Kidney epithelial cell (primary cell): Measurements from ENCODE around the gene FAM193B. TPM values are rescaled to one million over a fixed set of nuclear protein-coding genes. Genes with fewer than 3 reads are reported as not detected.

Source experiments
- DNase-seq: peaks from one replicate; pipeline ENCODE4 v3.0.0-alpha.2; 2010; ENCODE audit warnings: low read depth
- H3K27me3 ChIP-seq: 2 replicates; pipeline ENCODE4 v1.6.0; 2011; ENCODE audit warnings: low read length; ENCODE audit not compliant: control insufficient read depth, insufficient read depth
- H3K36me3 ChIP-seq: 2 replicates; pipeline ENCODE4 v1.5.1; 2011; ENCODE audit warnings: low read length; ENCODE audit not compliant: control insufficient read depth, insufficient read depth
- H3K4me3 ChIP-seq: 2 replicates; pipeline ENCODE4 v1.5.1; 2011; ENCODE audit warnings: low read depth, mild to moderate bottlenecking, control low read depth, low read length
- total RNA-seq: library from RNA; depleted of rRNA; stranded (reverse); fragments of >200 nt; gene quantifications from 2 replicates; pipeline ENCODE4 v1.2.3, GENCODE V29; 2015
- TF ChIP-seq, protein P1 (sequence below): IDR thresholded peaks from 2 replicates; pipeline ENCODE4 v1.5.1; 2011; ENCODE audit warnings: mild to moderate bottlenecking, moderate library complexity, low read length, control low read depth, inconsistent platforms; ENCODE audit not compliant: insufficient read depth, poor library complexity, severe bottlenecking

The FAM193B gene
- total RNA-seq, 1 donor from 2014 or later = 29.5 TPM

DNA sequence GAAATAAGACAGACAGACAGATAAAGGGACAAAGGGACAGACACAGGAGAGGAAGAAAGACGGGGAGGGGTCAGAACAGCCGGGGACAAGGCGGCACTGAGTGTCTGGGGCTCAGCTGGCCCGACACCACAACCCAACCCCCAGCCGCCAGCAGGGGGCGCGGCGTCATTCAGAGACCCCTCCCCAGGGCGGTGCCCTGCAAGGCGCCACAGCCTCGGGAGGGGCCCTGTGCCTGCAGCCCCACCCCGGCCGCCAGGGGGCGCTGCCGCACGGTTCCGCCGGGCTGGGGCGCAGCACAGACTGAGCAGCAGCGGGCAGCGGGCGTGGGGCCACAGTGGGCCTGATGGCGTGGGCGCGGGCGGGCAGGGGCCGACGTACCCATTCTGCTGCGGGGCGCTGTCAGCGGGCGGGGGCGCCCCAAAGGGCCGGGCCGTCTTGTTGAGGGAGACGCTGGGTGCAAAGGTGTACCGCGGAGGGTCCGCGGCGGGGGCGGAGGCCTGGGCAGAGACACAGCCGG lies 62.9 kb downstream of the FAM193B start:
- no peak for DNase-seq
- H3K36me3 ChIP-seq = peaks cover 12% of the 10 kb centered on the region

DNA sequence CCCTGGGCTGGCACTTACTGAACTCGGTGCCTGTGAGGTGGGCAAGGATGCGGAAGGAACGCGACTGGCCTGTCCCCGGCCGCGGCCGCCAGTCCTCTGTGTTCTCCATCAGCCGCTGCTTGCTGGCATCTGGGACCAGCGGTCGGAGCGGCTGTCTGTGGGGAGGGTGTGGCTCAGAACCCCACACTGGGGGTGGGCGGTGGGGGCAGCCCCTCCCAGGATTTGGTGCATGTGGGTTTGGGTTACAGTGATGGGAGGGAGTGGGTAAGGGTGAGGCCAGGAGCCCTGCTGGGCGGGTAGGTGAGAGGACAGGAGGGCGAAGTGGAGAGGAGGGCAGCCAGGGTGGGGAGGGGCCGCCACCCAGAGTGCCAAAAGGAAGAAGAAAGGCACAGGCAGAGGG lies 63.4 kb downstream of the FAM193B start:
- TF ChIP-seq, protein P1, sequence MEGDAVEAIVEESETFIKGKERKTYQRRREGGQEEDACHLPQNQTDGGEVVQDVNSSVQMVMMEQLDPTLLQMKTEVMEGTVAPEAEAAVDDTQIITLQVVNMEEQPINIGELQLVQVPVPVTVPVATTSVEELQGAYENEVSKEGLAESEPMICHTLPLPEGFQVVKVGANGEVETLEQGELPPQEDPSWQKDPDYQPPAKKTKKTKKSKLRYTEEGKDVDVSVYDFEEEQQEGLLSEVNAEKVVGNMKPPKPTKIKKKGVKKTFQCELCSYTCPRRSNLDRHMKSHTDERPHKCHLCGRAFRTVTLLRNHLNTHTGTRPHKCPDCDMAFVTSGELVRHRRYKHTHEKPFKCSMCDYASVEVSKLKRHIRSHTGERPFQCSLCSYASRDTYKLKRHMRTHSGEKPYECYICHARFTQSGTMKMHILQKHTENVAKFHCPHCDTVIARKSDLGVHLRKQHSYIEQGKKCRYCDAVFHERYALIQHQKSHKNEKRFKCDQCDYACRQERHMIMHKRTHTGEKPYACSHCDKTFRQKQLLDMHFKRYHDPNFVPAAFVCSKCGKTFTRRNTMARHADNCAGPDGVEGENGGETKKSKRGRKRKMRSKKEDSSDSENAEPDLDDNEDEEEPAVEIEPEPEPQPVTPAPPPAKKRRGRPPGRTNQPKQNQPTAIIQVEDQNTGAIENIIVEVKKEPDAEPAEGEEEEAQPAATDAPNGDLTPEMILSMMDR = no peak
- no peak overlapping the region for H3K4me3 ChIP-seq
- peaks cover 14% of the 10 kb centered on the region for H3K36me3 ChIP-seq
- H3K27me3 ChIP-seq = no peaks in the 10 kb centered on the region
- no peak for DNase-seq

More for the DNA sequence above, 62.9 kb downstream of the FAM193B start:
- no peak overlapping the region for H3K4me3 ChIP-seq
- TF ChIP-seq, protein P1 = peak; percentile 47
- no peaks in the 10 kb centered on the region for H3K27me3 ChIP-seq

DNA sequence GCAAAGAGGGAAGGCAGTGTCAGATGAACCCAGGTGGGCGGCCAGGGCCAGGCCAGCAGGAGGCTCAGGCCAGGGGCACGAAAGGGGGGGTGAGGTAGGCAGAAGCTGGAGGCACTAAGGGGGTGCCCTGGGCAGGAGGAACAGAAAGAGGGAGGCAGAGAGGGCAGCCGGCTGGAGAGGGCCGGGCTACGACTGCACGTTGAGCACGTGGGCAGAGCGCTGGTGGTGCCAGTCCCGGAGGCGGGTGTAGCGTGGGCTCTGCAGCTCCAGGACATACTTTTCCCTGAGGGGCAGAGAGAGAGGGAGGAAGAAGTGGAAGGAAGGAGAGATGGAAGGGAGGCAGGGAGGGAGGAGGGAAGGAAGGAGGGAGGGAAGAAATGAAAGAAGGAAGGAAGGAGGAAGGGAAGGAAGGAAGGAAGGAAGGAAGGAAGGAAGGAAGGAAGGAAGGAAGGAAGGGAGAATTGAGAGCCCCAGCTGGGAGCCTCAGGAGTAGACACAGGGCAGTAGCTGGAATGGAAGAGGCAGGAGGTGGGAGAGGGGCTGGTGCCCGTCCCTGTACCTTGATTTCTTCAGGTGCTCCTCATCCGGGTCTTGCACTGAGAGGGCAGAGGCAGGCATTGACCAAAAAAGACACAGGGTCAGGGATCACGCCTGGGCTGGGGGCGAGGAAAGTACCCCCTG lies 63.9 kb downstream of the FAM193B start:
- Histone ChIP-seq H3K4me3 (no peak overlapping the region), H3K36me3 (peaks cover 14% of the 10 kb centered on the region), H3K27me3 (no peaks in the 10 kb centered on the region)
- no peak for DNase-seq
- TF ChIP-seq, protein P1 = no peak

GRCh38 chr5:177489119-177489716 lies 65.1 kb downstream of the FAM193B start:
- no peaks in the 10 kb centered on the region for H3K27me3 ChIP-seq
- peaks cover 17% of the 10 kb centered on the region for H3K36me3 ChIP-seq
- H3K4me3 ChIP-seq = no peak overlapping the region
- DNase-seq = no peak
- TF ChIP-seq, protein P1 = peak; percentile 10

DNA sequence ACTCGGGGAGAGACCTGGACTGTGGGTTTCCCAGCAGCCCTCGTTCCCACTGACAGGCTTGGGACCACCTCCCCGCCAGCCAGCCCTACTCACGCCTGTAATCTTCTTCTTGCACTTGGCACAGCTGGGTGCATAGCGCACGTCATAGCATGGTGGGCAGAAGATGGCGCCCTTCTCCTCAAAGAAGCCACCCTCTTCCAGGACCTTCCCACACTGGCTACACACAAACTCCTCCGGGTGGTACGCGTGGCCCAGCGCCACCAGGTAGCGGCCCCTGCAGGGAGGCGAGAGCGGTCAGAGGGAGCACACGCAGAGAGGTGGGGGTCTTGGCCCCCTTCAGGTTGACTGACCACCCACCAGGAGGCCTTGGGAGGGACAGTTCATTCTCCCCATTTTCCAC lies 66.4 kb downstream of the FAM193B start:
- peaks cover 19% of the 10 kb centered on the region for H3K36me3 ChIP-seq
- H3K4me3 ChIP-seq = no peak overlapping the region
- DNase-seq = no peak
- TF ChIP-seq, protein P1 = no peak
- H3K27me3 ChIP-seq = no peaks in the 10 kb centered on the region

GRCh38 chr5:177487144-177487543 lies 67.2 kb downstream of the FAM193B start:
- TF ChIP-seq, protein P1 = no peak
- no peaks in the 10 kb centered on the region for H3K27me3 ChIP-seq
- H3K36me3 ChIP-seq = peaks cover 19% of the 10 kb centered on the region
- H3K4me3 ChIP-seq = no peak overlapping the region
- no peak for DNase-seq
